KMS-11 (cell line): ENCODE data around the gene LNX1.

Source experiments
- H2AFZ ChIP-seq: fragments of 200-600 bp; sonication (generic); 2 replicates; pipeline ENCODE4 v1.6.1; 2016; ENCODE audit warnings: antibody characterized with exemption, mixed run types, low read depth
- H3K27ac ChIP-seq: fragments of 200-600 bp; sonication (generic); 2 replicates; pipeline ENCODE4 v1.6.1; 2016; ENCODE audit warnings: mild to moderate bottlenecking, mixed run types
- H3K27me3 ChIP-seq: fragments of 200-600 bp; sonication (generic); 2 replicates; pipeline ENCODE4 v1.6.1; 2017; ENCODE audit warnings: mild to moderate bottlenecking, low read depth, mixed run types, moderate library complexity; ENCODE audit not compliant: insufficient read depth
- H3K36me3 ChIP-seq: fragments of 200-600 bp; sonication (generic); 2 replicates; pipeline ENCODE4 v1.6.1; 2017; ENCODE audit warnings: mild to moderate bottlenecking, mixed run types; ENCODE audit not compliant: insufficient read depth
- H3K4me1 ChIP-seq: fragments of 200-600 bp; sonication (generic); 2 replicates; pipeline ENCODE4 v1.6.1; 2016; ENCODE audit warnings: mild to moderate bottlenecking, low read depth, mixed run types; ENCODE audit not compliant: poor library complexity, severe bottlenecking
- H3K4me2 ChIP-seq: fragments of 200-600 bp; sonication (generic); 2 replicates; pipeline ENCODE4 v1.7.0; 2016; ENCODE audit warnings: mild to moderate bottlenecking, mixed run types
- H3K4me3 ChIP-seq: fragments of 200-600 bp; sonication (generic); IDR thresholded peaks from 2 replicates; pipeline ENCODE4 v1.6.1; 2017; ENCODE audit warnings: low read depth, low read length, mixed read lengths; ENCODE audit not compliant: insufficient read depth
- H3K79me2 ChIP-seq: fragments of 200-600 bp; sonication (generic); 2 replicates; pipeline ENCODE4 v1.6.1; 2016; ENCODE audit warnings: low read depth, mixed run types; ENCODE audit not compliant: insufficient read depth
- H3K9ac ChIP-seq: fragments of 200-600 bp; sonication (generic); 2 replicates; pipeline ENCODE4 v1.6.1; 2016; ENCODE audit warnings: mild to moderate bottlenecking, mixed run types
- H4K20me1 ChIP-seq: fragments of 200-600 bp; sonication (generic); 2 replicates; pipeline ENCODE4 v1.6.1; 2016; ENCODE audit warnings: mild to moderate bottlenecking, mixed run types; ENCODE audit not compliant: insufficient read depth
- CTCF ChIP-seq: fragments of 200-600 bp; sonication (generic); conservative IDR thresholded peaks from 2 replicates; pipeline ENCODE4 v1.6.1; 2017; ENCODE audit warnings: low read depth, mild to moderate bottlenecking, antibody characterized with exemption, low read length, moderate library complexity, mixed read lengths

LNX1 gene

GRCh38 chr4:53601251-53601764, 10.0 kb upstream of the LNX1 start:
- Histone ChIP-seq H3K27me3 (no peaks in the 10 kb centered on the region), H2AFZ (no peak overlapping the region), H3K79me2 (no peaks in the 10 kb centered on the region), H4K20me1 (no peaks in the 10 kb centered on the region), H3K4me2 (no peak overlapping the region), H3K9ac (no peak overlapping the region), H3K4me3 (no peak overlapping the region), H3K4me1 (no peaks in the 10 kb centered on the region), H3K36me3 (no peaks in the 10 kb centered on the region), H3K27ac (no peak overlapping the region)
- TF ChIP-seq CTCF: no peak

GRCh38 chr4:53599632-53600031, 8.3 kb upstream of the LNX1 start:
- Histone ChIP-seq H3K4me1 (no peaks in the 10 kb centered on the region), H3K79me2 (no peaks in the 10 kb centered on the region), H4K20me1 (no peaks in the 10 kb centered on the region), H3K4me2 (no peak overlapping the region), H3K27ac (no peak overlapping the region), H3K4me3 (no peak overlapping the region), H3K9ac (no peak overlapping the region), H2AFZ (no peak overlapping the region), H3K27me3 (no peaks in the 10 kb centered on the region), H3K36me3 (no peaks in the 10 kb centered on the region)
- no peak for TF ChIP-seq CTCF

GRCh38 chr4:53598901-53599300, 7.6 kb upstream of the LNX1 start:
- H3K9ac ChIP-seq: no peak overlapping the region
- no peak overlapping the region for H3K4me3 ChIP-seq
- no peaks in the 10 kb centered on the region for H3K4me1 ChIP-seq
- no peaks in the 10 kb centered on the region for H3K79me2 ChIP-seq
- no peak for TF ChIP-seq CTCF
- no peak overlapping the region for H3K4me2 ChIP-seq
- no peaks in the 10 kb centered on the region for H4K20me1 ChIP-seq
- no peak overlapping the region for H2AFZ ChIP-seq
- H3K27ac ChIP-seq: no peak overlapping the region
- H3K36me3 ChIP-seq: no peaks in the 10 kb centered on the region
- no peaks in the 10 kb centered on the region for H3K27me3 ChIP-seq

- no peaks in the 10 kb centered on the region for H3K79me2 ChIP-seq
- H3K4me3 ChIP-seq: no peak overlapping the region
- no peaks in the 10 kb centered on the region for H3K4me1 ChIP-seq
- H3K27ac ChIP-seq: no peak overlapping the region
- no peaks in the 10 kb centered on the region for H4K20me1 ChIP-seq
- no peak overlapping the region for H2AFZ ChIP-seq
- H3K27me3 ChIP-seq: no peaks in the 10 kb centered on the region
- H3K9ac ChIP-seq: no peak overlapping the region
- no peak for TF ChIP-seq CTCF
- H3K36me3 ChIP-seq: no peaks in the 10 kb centered on the region
- H3K4me2 ChIP-seq: no peak overlapping the region
Measured at GRCh38 chr4:53598483-53598882, 7.2 kb upstream of the LNX1 start.
